B cell (primary cell): Measurements from ENCODE around the gene RGL1. TPM values are rescaled to one million over a fixed set of nuclear protein-coding genes. Genes with fewer than 3 reads are reported as not detected.

Experiments
- ATAC-seq: fragments of 200-7000 bp; cut with Tn5 transposase; one replicate; pipeline ENCODE4 v1.10.0; 2021; ENCODE audit warnings: low read depth, mild to moderate bottlenecking, moderate number of reproducible peaks, moderate library complexity
- CTCF ChIA-PET: fragments of 350-600 bp; sonication (Branson Sonifier 250); formaldehyde crosslinking; loops from one replicate; lab custom pipeline; 2021; ENCODE audit warnings: antibody characterized with exemption, inconsistent platforms; lab: Charles Lee
- POLR2A ChIA-PET: fragments of 350-600 bp; sonication (Branson Sonifier 250); formaldehyde crosslinking; loops from one replicate; lab custom pipeline; 2021; ENCODE audit warnings: antibody characterized with exemption; lab: Charles Lee
- DNase-seq: peaks from one replicate; pipeline ENCODE4 v3.0.0; 2013
- H2AFZ ChIP-seq: 2 replicates; pipeline ENCODE4 v1.6.1; 2012; ENCODE audit warnings: mild to moderate bottlenecking, low read depth, low read length; ENCODE audit not compliant: insufficient read depth, poor library complexity, severe bottlenecking
- H3K27ac ChIP-seq, 2 donors: 1 replicate in 1 of 2; 2 replicates in 1 of 2; pipeline ENCODE4 v1.5.1; 2012 to 2013; ENCODE audit warnings: low read length in 2 of 2, mild to moderate bottlenecking in 2 of 2, moderate library complexity in 1 of 2
- H3K27me3 ChIP-seq, 4 experiments: fragments of 200-600 bp in 1 of 4; sonication (generic) in 1 of 4; replicated peaks in 1 of 4; 1 replicate in 2 of 4; 2 replicates in 2 of 4; pipeline versions ENCODE4 v1.6.1 to v1.7.0; 2013 to 2016; ENCODE audit warnings: low read length in 3 of 4, mild to moderate bottlenecking in 2 of 4, mixed read lengths in 1 of 4, moderate library complexity in 1 of 4; ENCODE audit not compliant: insufficient read depth in 4 of 4, control insufficient read depth in 3 of 4; ENCODE audit errors: control extremely low read depth in 1 of 4
- H3K36me3 ChIP-seq, 2 experiments: replicated peaks in 1 of 2; 1 replicate in 1 of 2; 2 replicates in 1 of 2; pipeline versions ENCODE4 v1.6.1 to v1.7.1; 2013; ENCODE audit warnings: low read length in 1 of 2; ENCODE audit not compliant: insufficient read depth in 2 of 2, control insufficient read depth in 1 of 2; ENCODE audit errors: control extremely low read depth in 1 of 2, extremely low read depth in 1 of 2
- H3K4me1 ChIP-seq, 2 donors: fragments of 200-600 bp in 1 of 2; sonication (generic) in 1 of 2; 1 replicate in 1 of 2; 2 replicates in 1 of 2; pipeline versions ENCODE4 v1.5.1 to v1.6.1; 2013 to 2017; ENCODE audit warnings: low read length in 2 of 2; ENCODE audit not compliant: control insufficient read depth in 2 of 2, insufficient read depth in 2 of 2
- H3K4me2 ChIP-seq: replicated peaks from 2 replicates; pipeline ENCODE3; 2012; ENCODE audit warnings: mild to moderate bottlenecking, low read depth, low read length; ENCODE audit not compliant: poor library complexity, severe bottlenecking
- H3K4me3 ChIP-seq, 5 experiments: fragments of 200-600 bp in 1 of 5; sonication (generic) in 1 of 5; 1 replicate in 3 of 5; 2 replicates in 2 of 5; pipeline versions ENCODE4 v1.5.1 to v1.7.0; 2011 to 2016; ENCODE audit warnings: low read length in 4 of 5, mild to moderate bottlenecking in 4 of 5, low read depth in 2 of 5, control low read depth in 1 of 5, moderate library complexity in 1 of 5; ENCODE audit not compliant: insufficient read depth in 1 of 5; ENCODE audit errors: control extremely low read depth in 1 of 5, extremely low read depth in 1 of 5
- H3K79me2 ChIP-seq: fragments of 200-600 bp; sonication (generic); one replicate; pipeline ENCODE4 v1.6.0; 2016; ENCODE audit warnings: low read length; ENCODE audit not compliant: control insufficient read depth, insufficient read depth
- H3K9ac ChIP-seq: fragments of 200-600 bp; sonication (generic); 2 replicates; pipeline ENCODE4 v1.6.1; 2017; ENCODE audit warnings: mild to moderate bottlenecking, low read length, moderate library complexity
- H3K9me3 ChIP-seq, 3 donors: one replicate each; pipeline versions ENCODE4 v1.6.1 to v1.7.1; 2013; ENCODE audit warnings: low read length in 2 of 3; ENCODE audit not compliant: control insufficient read depth in 2 of 3, insufficient read depth in 1 of 3; ENCODE audit errors: control extremely low read depth in 1 of 3
- H4K20me1 ChIP-seq: 2 replicates; pipeline ENCODE4 v1.6.0; 2012; ENCODE audit warnings: mild to moderate bottlenecking, low read length; ENCODE audit not compliant: insufficient read depth, control insufficient read depth, poor library complexity, severe bottlenecking
- H3K27ac Mint-ChIP-seq: one replicate; pipeline ENCODE4 v1.8.0; 2021; ENCODE audit warnings: mixed read lengths
- H3K27me3 Mint-ChIP-seq: one replicate; pipeline ENCODE4 v1.8.0; 2021; ENCODE audit warnings: mixed read lengths
- H3K4me1 Mint-ChIP-seq: one replicate; pipeline ENCODE4 v1.8.0; 2021; ENCODE audit warnings: mixed read lengths
- H3K4me3 Mint-ChIP-seq: one replicate; pipeline ENCODE4 v1.8.0; 2021; ENCODE audit warnings: mixed read lengths
- H3K9me3 Mint-ChIP-seq: one replicate; pipeline ENCODE4 v1.8.0; 2022; ENCODE audit warnings: mixed read lengths; ENCODE audit not compliant: insufficient read depth
- CTCF ChIP-seq: fragments of 200-600 bp; IDR thresholded peaks from one replicate; pipeline ENCODE4 v1.8.0; 2022; ENCODE audit warnings: antibody characterized with exemption, mild to moderate bottlenecking
- EZH2 ChIP-seq: IDR thresholded peaks from 2 replicates; pipeline ENCODE4 v1.6.1; 2012; ENCODE audit warnings: borderline replicate concordance, low read depth, mild to moderate bottlenecking, moderate library complexity, low read length; ENCODE audit not compliant: insufficient read depth, poor library complexity, severe bottlenecking
- WGBS: methylation state at CpG from one replicate; pipeline ENCODE4 v1.1.5; 2013; ENCODE audit warnings: missing lambda C conversion rate; ENCODE audit not compliant: insufficient coverage; 5-methylcytosine and 5-hydroxymethylcytosine counted together
- intact Hi-C: fragments of 100-400 bp; cut with micrococcal nuclease; formaldehyde crosslinking; loops from one replicate; pipeline ENCODE4 v1.10.0; 2022
- polyA plus RNA-seq: library from polyadenylated mRNA; depleted of rRNA; stranded (reverse); fragments of >200 nt; gene quantifications from 2 replicates; pipeline ENCODE4 v1.2.3, GENCODE V29; 2012
- total RNA-seq, 2 donors: library from RNA; stranded (reverse); fragments of 120-200 nt in 1 of 2; gene quantifications; 1 replicate in 1 of 2; 2 replicates in 1 of 2; pipeline versions ENCODE4 v1.2.3 to v1.2.4, GENCODE V29; 2013 to 2022

The RGL1 gene
- total and polyA plus RNA-seq, 2 donors (not counting 1 experiment from before 2014, with no cell fraction given), result 0.09 to 1.1 TPM

- Histone ChIP-seq H3K9ac (no peak overlapping the region), H3K4me2 (no peak overlapping the region), H3K9me3 (no peaks in the 10 kb centered on the region), H3K36me3 (no peaks in the 10 kb centered on the region), H3K79me2 (no peaks in the 10 kb centered on the region), H3K27me3 (no peaks in the 10 kb centered on the region), H3K4me1 (no peaks in the 10 kb centered on the region), H4K20me1 (no peaks in the 10 kb centered on the region), H3K4me3 (no peak overlapping the region), H3K27ac (no peak overlapping the region), H2AFZ (no peak overlapping the region)
- Mint-ChIP-seq H3K27ac (no peak overlapping the region), H3K9me3 (no peaks in the 10 kb centered on the region), H3K27me3 (peaks cover 7% of the 10 kb centered on the region), H3K4me3 (no peak overlapping the region), H3K4me1 (no peaks in the 10 kb centered on the region)
- 25% methylated on average over 2 of the region's 5 CpGs for WGBS
- ATAC-seq (no peak), DNase-seq (no peak)
- ChIA-PET CTCF (interaction anchor here (1.2 kb wide), 1 partner anchor 9 kb away, joined by 3 read pairs; no protein-coding TSS in a partner anchor), POLR2A (no interaction called here)
- intact Hi-C loops, result no loop called here
- no peak for TF ChIP-seq CTCF
These were observed 78.7 kb downstream of the RGL1 start for GRCh38 chr1:183883623-183884022.

- H3K4me1 ChIP-seq, result no peaks in the 10 kb centered on the region
- POLR2A ChIA-PET, result no interaction called here
- Mint-ChIP-seq H3K4me1 (peaks cover 2% of the 10 kb centered on the region), H3K9me3 (no peaks in the 10 kb centered on the region), H3K27ac (no peak overlapping the region), H3K27me3 (peaks cover 13% of the 10 kb centered on the region), H3K4me3 (no peak overlapping the region)
- CTCF ChIA-PET, result interaction anchor here (1.1 to 1.2 kb wide), 3 partner anchors 9 to 31 kb away, joined by 3 to 4 read pairs (median 4); no protein-coding TSS in a partner anchor
- no peaks in the 10 kb centered on the region for H3K9me3 ChIP-seq
- no peak overlapping the region for H2AFZ ChIP-seq
- no peak overlapping the region for H3K9ac ChIP-seq
- no peak overlapping the region for H3K4me3 ChIP-seq
- no peak overlapping the region for H3K4me2 ChIP-seq
- H3K27ac ChIP-seq, result no peak overlapping the region
- H3K27me3 ChIP-seq, result no peaks in the 10 kb centered on the region
- DNase-seq, result no peak
- 33% methylated on average over 1 of the region's 4 CpGs for WGBS
- no peaks in the 10 kb centered on the region for H3K79me2 ChIP-seq
- ATAC-seq, result no peak
- H4K20me1 ChIP-seq, result no peaks in the 10 kb centered on the region
- H3K36me3 ChIP-seq, result no peaks in the 10 kb centered on the region
- intact Hi-C loops, result no loop called here
- TF ChIP-seq CTCF, result no peak
- TF ChIP-seq EZH2, result no peak
These were observed 79.6 kb downstream of the RGL1 start for GRCh38 chr1:183884526-183884925.
